Neural cell (in vitro differentiated cells): ENCODE measurements around the gene BICDL1. TPM values are rescaled to one million over a fixed set of nuclear protein-coding genes. Genes with fewer than 3 reads are reported as not detected.

Source experiments
- H2AFZ ChIP-seq: fragments of 200-600, 300-800 bp; sonication (generic), shearing (Covaris generic); 2 replicates; pipeline ENCODE4 v1.6.0; 2014; ENCODE audit warnings: low read depth, mild to moderate bottlenecking, antibody characterized with exemption, low read length, moderate library complexity
- H3F3A ChIP-seq: fragments of 200-600 bp; shearing (Covaris generic); 2 replicates; pipeline ENCODE4 v1.6.1; 2016; ENCODE audit warnings: mild to moderate bottlenecking, moderate library complexity, mixed read lengths, antibody characterized with exemption, low read length; ENCODE audit not compliant: insufficient read depth, poor library complexity, severe bottlenecking
- H3K27ac ChIP-seq: fragments of 200-600, 300-800 bp; sonication (generic), shearing (Covaris generic); 2 replicates; pipeline ENCODE4 v1.5.1; 2014; ENCODE audit warnings: mild to moderate bottlenecking, low read length, moderate library complexity
- H3K27me3 ChIP-seq: fragments of 300-800, 200-600 bp; sonication (generic), shearing (Covaris generic); 2 replicates; pipeline ENCODE4 v1.6.0; 2014; ENCODE audit warnings: mild to moderate bottlenecking, low read depth, low read length, moderate library complexity; ENCODE audit not compliant: insufficient read depth
- H3K36me3 ChIP-seq: fragments of 300-800, 200-600 bp; sonication (generic), shearing (Covaris generic); 2 replicates; pipeline ENCODE4 v1.5.1; 2014; ENCODE audit warnings: mild to moderate bottlenecking, antibody characterized with exemption, low read length, moderate library complexity; ENCODE audit not compliant: insufficient read depth
- H3K4me2 ChIP-seq: fragments of 300-800, 200-600 bp; sonication (generic), shearing (Covaris generic); 2 replicates; pipeline ENCODE4 v1.6.0; 2014; ENCODE audit warnings: mild to moderate bottlenecking, low read length
- H3K4me3 ChIP-seq: fragments of 300-800, 200-600 bp; sonication (generic), shearing (Covaris generic); 2 replicates; pipeline ENCODE4 v1.5.1; 2014; ENCODE audit warnings: mild to moderate bottlenecking, low read length, moderate library complexity
- H3K79me2 ChIP-seq: fragments of 200-600 bp; shearing (Covaris generic); replicated peaks from 2 replicates; pipeline ENCODE4 v1.6.0; 2014; ENCODE audit warnings: mild to moderate bottlenecking, low read length, moderate library complexity; ENCODE audit not compliant: insufficient read depth
- H3K9ac ChIP-seq: fragments of 300-800, 200-600 bp; sonication (generic), shearing (Covaris generic); 2 replicates; pipeline ENCODE4 v1.6.1; 2016; ENCODE audit warnings: mild to moderate bottlenecking, low read length, mixed read lengths
- H3K9me2 ChIP-seq: fragments of 200-600 bp; shearing (Covaris generic); 2 replicates; pipeline ENCODE4 v1.6.1; 2016; ENCODE audit warnings: mild to moderate bottlenecking, low read length, mixed read lengths; ENCODE audit not compliant: insufficient read depth
- H3K9me3 ChIP-seq: fragments of 200-600, 300-800 bp; sonication (generic), shearing (Covaris generic); 2 replicates; pipeline ENCODE4 v1.6.1; 2016; ENCODE audit warnings: mild to moderate bottlenecking, mixed run types, low read length, moderate library complexity, mixed read lengths
- H4K20me1 ChIP-seq: fragments of 200-600 bp; shearing (Covaris generic); 2 replicates; pipeline ENCODE4 v1.6.1; 2016; ENCODE audit warnings: mild to moderate bottlenecking, mixed run types; ENCODE audit not compliant: insufficient read depth
- EP300 ChIP-seq: fragments of 450-650 bp; conservative IDR thresholded peaks from 2 replicates; pipeline ENCODE4 v1.6.1; 2014; ENCODE audit warnings: antibody characterized with exemption, mild to moderate bottlenecking, moderate library complexity; ENCODE audit not compliant: poor library complexity, severe bottlenecking
- EZH2 ChIP-seq: fragments of 200-600, 300-800 bp; shearing (Covaris generic), sonication (generic); IDR thresholded peaks from 2 replicates; pipeline ENCODE4 v1.6.1; 2014; ENCODE audit warnings: antibody characterized with exemption, low read length, borderline replicate concordance, mild to moderate bottlenecking; ENCODE audit not compliant: insufficient read depth, poor library complexity, severe bottlenecking
- MXI1 ChIP-seq: fragments of 450-650 bp; conservative IDR thresholded peaks from 2 replicates; pipeline ENCODE4 v1.6.1; 2014; ENCODE audit warnings: antibody characterized with exemption, mild to moderate bottlenecking; ENCODE audit not compliant: poor library complexity, severe bottlenecking
- POLR2AphosphoS5 ChIP-seq: IDR thresholded peaks from 2 replicates; pipeline ENCODE4 v1.6.1; 2012
- RAD21 ChIP-seq: fragments of 450-650 bp; conservative IDR thresholded peaks from 2 replicates; pipeline ENCODE4 v1.6.1; 2014; ENCODE audit warnings: antibody characterized with exemption, mild to moderate bottlenecking, moderate library complexity
- SMC3 ChIP-seq: fragments of 450-650 bp; conservative IDR thresholded peaks from 2 replicates; pipeline ENCODE4 v1.6.1; 2014; ENCODE audit warnings: antibody characterized with exemption, mild to moderate bottlenecking, moderate library complexity; ENCODE audit not compliant: poor library complexity
- TAF1 ChIP-seq: IDR thresholded peaks from 2 replicates; pipeline ENCODE4 v1.6.1; 2012; ENCODE audit warnings: low read depth
- polyA plus RNA-seq: library from polyadenylated mRNA; depleted of rRNA; stranded (reverse); fragments of >200 nt; gene quantifications from 2 replicates; pipeline ENCODE4 v1.2.3, GENCODE V29; 2014
- TF ChIP-seq, protein P1 (sequence below): IDR thresholded peaks from 2 replicates; pipeline ENCODE4 v1.6.1; 2012; ENCODE audit warnings: borderline replicate concordance
- TF ChIP-seq, protein P2 (sequence below): fragments of 450-650 bp; IDR thresholded peaks from 2 replicates; pipeline ENCODE4 v1.5.1; 2014; ENCODE audit warnings: antibody characterized with exemption, mild to moderate bottlenecking, moderate library complexity; ENCODE audit not compliant: poor library complexity, severe bottlenecking

Gene BICDL1
- polyA plus RNA-seq, 1 donor from 2014 or later = 136 TPM

DNA sequence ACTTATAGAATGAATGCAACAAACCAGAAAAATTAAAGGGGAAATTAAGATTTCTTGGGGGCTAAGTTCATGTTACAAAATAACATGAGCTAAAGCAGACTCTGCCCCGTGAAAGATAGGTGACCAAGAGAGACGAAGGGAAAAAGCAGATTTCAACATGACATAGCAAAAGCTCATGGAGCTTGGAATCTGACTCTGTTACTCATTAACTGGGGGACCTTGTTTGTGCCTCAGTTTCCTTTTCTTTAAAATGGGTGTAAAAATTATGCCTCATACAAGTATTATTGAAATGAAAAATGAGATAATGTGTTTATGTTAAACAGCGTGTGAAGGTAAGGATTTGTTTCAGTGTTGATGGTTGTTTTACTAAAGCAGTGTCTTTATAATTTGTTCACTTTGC lies 11.5 kb downstream of the BICDL1 start:
- no peaks in the 10 kb centered on the region for H3K9me3 ChIP-seq
- TF ChIP-seq, protein P1, sequence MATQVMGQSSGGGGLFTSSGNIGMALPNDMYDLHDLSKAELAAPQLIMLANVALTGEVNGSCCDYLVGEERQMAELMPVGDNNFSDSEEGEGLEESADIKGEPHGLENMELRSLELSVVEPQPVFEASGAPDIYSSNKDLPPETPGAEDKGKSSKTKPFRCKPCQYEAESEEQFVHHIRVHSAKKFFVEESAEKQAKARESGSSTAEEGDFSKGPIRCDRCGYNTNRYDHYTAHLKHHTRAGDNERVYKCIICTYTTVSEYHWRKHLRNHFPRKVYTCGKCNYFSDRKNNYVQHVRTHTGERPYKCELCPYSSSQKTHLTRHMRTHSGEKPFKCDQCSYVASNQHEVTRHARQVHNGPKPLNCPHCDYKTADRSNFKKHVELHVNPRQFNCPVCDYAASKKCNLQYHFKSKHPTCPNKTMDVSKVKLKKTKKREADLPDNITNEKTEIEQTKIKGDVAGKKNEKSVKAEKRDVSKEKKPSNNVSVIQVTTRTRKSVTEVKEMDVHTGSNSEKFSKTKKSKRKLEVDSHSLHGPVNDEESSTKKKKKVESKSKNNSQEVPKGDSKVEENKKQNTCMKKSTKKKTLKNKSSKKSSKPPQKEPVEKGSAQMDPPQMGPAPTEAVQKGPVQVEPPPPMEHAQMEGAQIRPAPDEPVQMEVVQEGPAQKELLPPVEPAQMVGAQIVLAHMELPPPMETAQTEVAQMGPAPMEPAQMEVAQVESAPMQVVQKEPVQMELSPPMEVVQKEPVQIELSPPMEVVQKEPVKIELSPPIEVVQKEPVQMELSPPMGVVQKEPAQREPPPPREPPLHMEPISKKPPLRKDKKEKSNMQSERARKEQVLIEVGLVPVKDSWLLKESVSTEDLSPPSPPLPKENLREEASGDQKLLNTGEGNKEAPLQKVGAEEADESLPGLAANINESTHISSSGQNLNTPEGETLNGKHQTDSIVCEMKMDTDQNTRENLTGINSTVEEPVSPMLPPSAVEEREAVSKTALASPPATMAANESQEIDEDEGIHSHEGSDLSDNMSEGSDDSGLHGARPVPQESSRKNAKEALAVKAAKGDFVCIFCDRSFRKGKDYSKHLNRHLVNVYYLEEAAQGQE = no peak
- TF ChIP-seq EP300 = no peak
- no peak for TF ChIP-seq POLR2AphosphoS5
- H3K4me3 ChIP-seq = no peak overlapping the region
- H3K36me3 ChIP-seq = peaks cover 4% of the 10 kb centered on the region
- H4K20me1 ChIP-seq = no peaks in the 10 kb centered on the region
- H2AFZ ChIP-seq = no peak overlapping the region
- H3K4me2 ChIP-seq = no peak overlapping the region
- no peaks in the 10 kb centered on the region for H3K79me2 ChIP-seq
- H3K9me2 ChIP-seq = no peaks in the 10 kb centered on the region
- H3K9ac ChIP-seq = no peak overlapping the region
- no peak overlapping the region for H3K27ac ChIP-seq
- no peaks in the 10 kb centered on the region for H3K27me3 ChIP-seq
- no peaks in the 10 kb centered on the region for H3F3A ChIP-seq

DNA sequence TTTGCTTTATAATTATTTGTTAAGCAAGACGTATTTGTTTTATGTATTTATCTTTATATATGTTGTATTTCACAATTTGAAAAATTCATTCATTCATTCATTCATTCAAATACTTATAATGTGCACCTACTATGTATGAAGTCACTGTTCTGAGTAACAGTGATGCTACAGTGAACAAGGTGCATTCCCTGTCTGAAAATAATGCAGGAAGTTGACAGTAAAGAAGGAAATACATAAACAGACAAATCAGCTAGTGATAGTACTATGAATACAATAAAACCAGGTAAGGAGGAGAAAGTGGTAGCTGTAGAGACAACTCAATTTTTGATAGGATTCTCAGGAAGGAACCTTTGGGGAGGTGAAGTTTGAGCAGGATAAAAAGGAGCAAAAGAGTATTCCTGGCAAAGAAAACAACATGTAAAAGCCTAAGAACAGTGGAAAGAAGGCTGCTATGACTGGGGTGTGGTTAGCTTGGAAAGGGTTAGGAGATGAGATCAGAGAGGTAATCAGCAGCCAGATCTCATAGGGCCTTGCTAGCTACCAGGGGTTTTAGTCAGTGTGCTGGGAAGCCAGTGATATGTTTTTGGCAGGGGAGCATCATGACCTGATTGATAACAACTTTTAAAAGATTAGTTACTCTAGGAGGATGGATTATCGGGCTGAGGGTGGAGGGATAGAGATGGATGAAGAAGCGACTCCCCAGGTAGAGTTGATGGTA lies 17.4 kb downstream of the BICDL1 start:
- TF ChIP-seq MXI1 (no peak), TAF1 (no peak), SMC3 (no peak), EP300 (no peak), EZH2 (no peak), POLR2AphosphoS5 (no peak), RAD21 (no peak)
- TF ChIP-seq, protein P1 = no peak
- TF ChIP-seq, protein P2, sequence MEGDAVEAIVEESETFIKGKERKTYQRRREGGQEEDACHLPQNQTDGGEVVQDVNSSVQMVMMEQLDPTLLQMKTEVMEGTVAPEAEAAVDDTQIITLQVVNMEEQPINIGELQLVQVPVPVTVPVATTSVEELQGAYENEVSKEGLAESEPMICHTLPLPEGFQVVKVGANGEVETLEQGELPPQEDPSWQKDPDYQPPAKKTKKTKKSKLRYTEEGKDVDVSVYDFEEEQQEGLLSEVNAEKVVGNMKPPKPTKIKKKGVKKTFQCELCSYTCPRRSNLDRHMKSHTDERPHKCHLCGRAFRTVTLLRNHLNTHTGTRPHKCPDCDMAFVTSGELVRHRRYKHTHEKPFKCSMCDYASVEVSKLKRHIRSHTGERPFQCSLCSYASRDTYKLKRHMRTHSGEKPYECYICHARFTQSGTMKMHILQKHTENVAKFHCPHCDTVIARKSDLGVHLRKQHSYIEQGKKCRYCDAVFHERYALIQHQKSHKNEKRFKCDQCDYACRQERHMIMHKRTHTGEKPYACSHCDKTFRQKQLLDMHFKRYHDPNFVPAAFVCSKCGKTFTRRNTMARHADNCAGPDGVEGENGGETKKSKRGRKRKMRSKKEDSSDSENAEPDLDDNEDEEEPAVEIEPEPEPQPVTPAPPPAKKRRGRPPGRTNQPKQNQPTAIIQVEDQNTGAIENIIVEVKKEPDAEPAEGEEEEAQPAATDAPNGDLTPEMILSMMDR = no peak
- no peak overlapping the region for H2AFZ ChIP-seq
- H3K27me3 ChIP-seq = no peaks in the 10 kb centered on the region
- no peaks in the 10 kb centered on the region for H3K9me2 ChIP-seq
- H3K4me3 ChIP-seq = no peak overlapping the region
- H3K36me3 ChIP-seq = no peaks in the 10 kb centered on the region
- H4K20me1 ChIP-seq = no peaks in the 10 kb centered on the region
- no peak overlapping the region for H3K4me2 ChIP-seq
- H3K9ac ChIP-seq = no peak overlapping the region
- H3F3A ChIP-seq = peaks cover 2% of the 10 kb centered on the region
- no peak overlapping the region for H3K27ac ChIP-seq
- H3K9me3 ChIP-seq = no peaks in the 10 kb centered on the region
- peaks cover 14% of the 10 kb centered on the region for H3K79me2 ChIP-seq
